ENCODE data around the gene SPECC1. TPM values are rescaled to one million over a fixed set of nuclear protein-coding genes. Genes with fewer than 3 reads are reported as not detected.
A peak's percentile ranks its signal among the peaks of the same experiment; 100 is the strongest.

The SPECC1 gene
- total and polyA plus RNA-seq, 9 of the 15 experiments (the other 6 are each of a cell fraction or from before 2014, with no cell fraction given), result 2.4 to 19.6 (median 14.7) TPM

DNA sequence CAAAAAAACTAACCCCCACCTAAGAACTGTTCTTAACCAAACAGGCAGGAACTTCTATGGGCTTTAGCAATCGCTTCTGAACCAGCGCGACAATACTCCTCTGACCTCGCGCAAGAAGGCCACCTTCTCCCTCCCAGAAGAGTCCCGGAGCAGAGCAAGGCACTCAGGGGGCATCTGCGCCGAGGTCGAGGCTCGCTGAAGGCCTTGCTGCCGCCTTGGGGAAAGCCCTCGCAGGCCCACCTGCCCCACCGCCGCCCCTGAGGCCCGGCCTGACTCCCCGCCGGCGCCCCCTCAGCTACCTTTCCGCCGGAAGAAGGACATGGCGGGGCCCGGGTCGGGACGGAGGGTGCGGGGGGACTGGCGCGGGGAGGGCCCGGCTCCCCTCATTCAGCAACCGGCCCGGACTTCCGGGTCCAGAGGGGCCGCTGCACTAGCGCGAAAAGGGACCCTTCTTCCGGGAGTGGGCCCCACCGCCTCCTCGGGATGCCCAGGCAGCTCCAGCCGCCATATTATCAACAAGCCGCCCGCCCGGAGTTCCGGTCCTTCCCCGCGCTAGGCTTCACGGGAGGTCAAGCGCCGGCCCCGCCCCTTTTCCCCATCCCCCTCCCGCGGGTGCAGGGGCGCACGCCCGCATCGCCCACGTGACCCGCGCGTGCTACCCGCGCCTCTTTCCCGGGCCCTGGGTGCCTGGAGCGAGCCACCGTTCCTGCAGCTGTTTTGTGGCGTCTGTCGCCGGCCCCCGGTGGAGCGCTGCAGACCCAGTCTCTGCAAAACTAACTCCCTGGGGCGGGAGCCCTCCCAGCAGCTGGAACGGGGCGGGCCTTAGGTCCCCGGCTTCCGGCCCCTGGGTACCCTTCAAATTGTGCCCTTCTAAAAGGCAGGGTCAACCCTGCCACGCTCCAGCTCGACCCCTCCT lies 31.6 kb upstream of the SPECC1 start, which contains the start of gene AKAP10 (continued):
- TF ChIP-seq CBFA2T3 (IDR thresholded peaks at IDR 0.05) (0 out of 2 replicates have a peak, but pooled peaks have one; percentile 11), TCF7 (IDR thresholded peaks at IDR 0.05; ENCODE audit: borderline replicate concordance) (no peak), NR4A1 (CRISPR knock-in tag; IDR thresholded peaks at IDR 0.05) (no peak), NR4A1 (tag; IDR thresholded peaks at IDR 0.05) (no peak), PHF21A (IDR thresholded peaks at IDR 0.05; ENCODE audit: borderline replicate concordance, low read depth) (no peak), C11orf30 (IDR thresholded peaks at IDR 0.05; ENCODE audit: low read depth) (peak; percentile 46; the same call in 1 of the 2 replicates), FOXA3 (CRISPR knock-in tag; conservative IDR thresholded peaks at IDR 0.05 in 1 of 2, IDR thresholded peaks at IDR 0.05 in 1 of 2) (peak in 1 of 2 experiments; percentile 59; a peak in 1 of 4 replicates), MED1 (CRISPR knock-in tag; IDR thresholded peaks at IDR 0.05; ENCODE audit: borderline replicate concordance) (no peak), L3MBTL2 (IDR thresholded peaks at IDR 0.05) (peak; percentile 98), BACH1 (tag; IDR thresholded peaks at IDR 0.05) (no peak), ZEB2 (IDR thresholded peaks at IDR 0.05) (no peak), SOX6 (IDR thresholded peaks at IDR 0.05) (no peak), GABPB1 (CRISPR knock-in tag; IDR thresholded peaks at IDR 0.05) (peak; percentile 68; the same call in 1 of the 2 replicates), MYC (IDR thresholded peaks at IDR 0.05; ENCODE audit: low read depth, low read length) (peak; percentile 88), MYC (CRISPR knock-in tag; IDR thresholded peaks at IDR 0.05; ENCODE audit: borderline replicate concordance, low read depth) (no peak), KDM4B (IDR thresholded peaks at IDR 0.05; ENCODE audit: borderline replicate concordance in 2 of 2, low read depth in 1 of 2) (no peak; a peak in 1 of 4 replicates)
- TF ChIP-seq, protein P1, sequence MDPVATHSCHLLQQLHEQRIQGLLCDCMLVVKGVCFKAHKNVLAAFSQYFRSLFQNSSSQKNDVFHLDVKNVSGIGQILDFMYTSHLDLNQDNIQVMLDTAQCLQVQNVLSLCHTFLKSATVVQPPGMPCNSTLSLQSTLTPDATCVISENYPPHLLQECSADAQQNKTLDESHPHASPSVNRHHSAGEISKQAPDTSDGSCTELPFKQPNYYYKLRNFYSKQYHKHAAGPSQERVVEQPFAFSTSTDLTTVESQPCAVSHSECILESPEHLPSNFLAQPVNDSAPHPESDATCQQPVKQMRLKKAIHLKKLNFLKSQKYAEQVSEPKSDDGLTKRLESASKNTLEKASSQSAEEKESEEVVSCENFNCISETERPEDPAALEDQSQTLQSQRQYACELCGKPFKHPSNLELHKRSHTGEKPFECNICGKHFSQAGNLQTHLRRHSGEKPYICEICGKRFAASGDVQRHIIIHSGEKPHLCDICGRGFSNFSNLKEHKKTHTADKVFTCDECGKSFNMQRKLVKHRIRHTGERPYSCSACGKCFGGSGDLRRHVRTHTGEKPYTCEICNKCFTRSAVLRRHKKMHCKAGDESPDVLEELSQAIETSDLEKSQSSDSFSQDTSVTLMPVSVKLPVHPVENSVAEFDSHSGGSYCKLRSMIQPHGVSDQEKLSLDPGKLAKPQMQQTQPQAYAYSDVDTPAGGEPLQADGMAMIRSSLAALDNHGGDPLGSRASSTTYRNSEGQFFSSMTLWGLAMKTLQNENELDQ (CRISPR knock-in tag; IDR thresholded peaks at IDR 0.05; ENCODE audit: borderline replicate concordance), result no peak
- TF ChIP-seq, protein P2, sequence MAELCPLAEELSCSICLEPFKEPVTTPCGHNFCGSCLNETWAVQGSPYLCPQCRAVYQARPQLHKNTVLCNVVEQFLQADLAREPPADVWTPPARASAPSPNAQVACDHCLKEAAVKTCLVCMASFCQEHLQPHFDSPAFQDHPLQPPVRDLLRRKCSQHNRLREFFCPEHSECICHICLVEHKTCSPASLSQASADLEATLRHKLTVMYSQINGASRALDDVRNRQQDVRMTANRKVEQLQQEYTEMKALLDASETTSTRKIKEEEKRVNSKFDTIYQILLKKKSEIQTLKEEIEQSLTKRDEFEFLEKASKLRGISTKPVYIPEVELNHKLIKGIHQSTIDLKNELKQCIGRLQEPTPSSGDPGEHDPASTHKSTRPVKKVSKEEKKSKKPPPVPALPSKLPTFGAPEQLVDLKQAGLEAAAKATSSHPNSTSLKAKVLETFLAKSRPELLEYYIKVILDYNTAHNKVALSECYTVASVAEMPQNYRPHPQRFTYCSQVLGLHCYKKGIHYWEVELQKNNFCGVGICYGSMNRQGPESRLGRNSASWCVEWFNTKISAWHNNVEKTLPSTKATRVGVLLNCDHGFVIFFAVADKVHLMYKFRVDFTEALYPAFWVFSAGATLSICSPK (IDR thresholded peaks at IDR 0.05; ENCODE audit: borderline replicate concordance), result no peak
- TF ChIP-seq, protein P3, sequence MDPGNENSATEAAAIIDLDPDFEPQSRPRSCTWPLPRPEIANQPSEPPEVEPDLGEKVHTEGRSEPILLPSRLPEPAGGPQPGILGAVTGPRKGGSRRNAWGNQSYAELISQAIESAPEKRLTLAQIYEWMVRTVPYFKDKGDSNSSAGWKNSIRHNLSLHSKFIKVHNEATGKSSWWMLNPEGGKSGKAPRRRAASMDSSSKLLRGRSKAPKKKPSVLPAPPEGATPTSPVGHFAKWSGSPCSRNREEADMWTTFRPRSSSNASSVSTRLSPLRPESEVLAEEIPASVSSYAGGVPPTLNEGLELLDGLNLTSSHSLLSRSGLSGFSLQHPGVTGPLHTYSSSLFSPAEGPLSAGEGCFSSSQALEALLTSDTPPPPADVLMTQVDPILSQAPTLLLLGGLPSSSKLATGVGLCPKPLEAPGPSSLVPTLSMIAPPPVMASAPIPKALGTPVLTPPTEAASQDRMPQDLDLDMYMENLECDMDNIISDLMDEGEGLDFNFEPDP (CRISPR knock-in tag; IDR thresholded peaks at IDR 0.05), result no peak
- TF ChIP-seq, protein P4, sequence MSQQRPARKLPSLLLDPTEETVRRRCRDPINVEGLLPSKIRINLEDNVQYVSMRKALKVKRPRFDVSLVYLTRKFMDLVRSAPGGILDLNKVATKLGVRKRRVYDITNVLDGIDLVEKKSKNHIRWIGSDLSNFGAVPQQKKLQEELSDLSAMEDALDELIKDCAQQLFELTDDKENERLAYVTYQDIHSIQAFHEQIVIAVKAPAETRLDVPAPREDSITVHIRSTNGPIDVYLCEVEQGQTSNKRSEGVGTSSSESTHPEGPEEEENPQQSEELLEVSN (IDR thresholded peaks at IDR 0.05; ENCODE audit: borderline replicate concordance in 1 of 2, extremely low read depth in 1 of 2, insufficient read depth in 1 of 2, insufficient read length in 1 of 2, low read depth in 1 of 2, low read length in 1 of 2, poor library complexity in 1 of 2, severe bottlenecking in 1 of 2), result peak; percentile 97 to 99
